HG03575 (cell line): ENCODE measurements around the gene PGA3.
"Not testable (repeated sequence)": the region's sequence is repeated elsewhere in the genome, so short reads cannot be mapped to it uniquely, and the experiment has no call there.

Source experiments
- ATAC-seq: cut with Tn5 transposase; IDR thresholded peaks from one replicate; pipeline ENCODE4 v1.9.1; 2021; ENCODE audit not compliant: unreplicated experiment, insufficient number of reproducible peaks, low FRiP score; ENCODE audit errors: extremely low read depth

Gene PGA3

GRCh38 chr11:61168042-61168688 is 35.1 kb upstream of the PGA3 start:
- no peak for ATAC-seq

- ATAC-seq = no peak
These were observed 34.5 kb upstream of the PGA3 start for GRCh38 chr11:61168800-61169199.

- no peak for ATAC-seq
These were observed 32.7 kb upstream of the PGA3 start for GRCh38 chr11:61170566-61170965.

- ATAC-seq = no peak
These were observed 31.4 kb upstream of the PGA3 start for GRCh38 chr11:61171907-61172306.

- ATAC-seq = no peak
These were observed 31.0 kb upstream of the PGA3 start for GRCh38 chr11:61172356-61172755.

GRCh38 chr11:61172888-61173287 is 30.4 kb upstream of the PGA3 start:
- ATAC-seq = no peak

- no peak for ATAC-seq
These were observed 29.9 kb upstream of the PGA3 start for GRCh38 chr11:61173456-61173855.

- no peak for ATAC-seq
These were observed 29.0 kb upstream of the PGA3 start for GRCh38 chr11:61174273-61174672.

GRCh38 chr11:61174949-61175348 is 28.4 kb upstream of the PGA3 start:
- ATAC-seq = no peak

GRCh38 chr11:61176446-61176845 is 26.9 kb upstream of the PGA3 start:
- no peak for ATAC-seq

GRCh38 chr11:61180205-61180604 is 23.1 kb upstream of the PGA3 start:
- not testable (repeated sequence) for ATAC-seq

- ATAC-seq = no peak
These were observed 21.8 kb upstream of the PGA3 start for GRCh38 chr11:61181489-61181888.

- no peak for ATAC-seq
These were observed 19.7 kb upstream of the PGA3 start for GRCh38 chr11:61183645-61184044.

- ATAC-seq = no peak
These were observed 16.8 kb upstream of the PGA3 start for GRCh38 chr11:61186504-61186903.

GRCh38 chr11:61187505-61188130 is 15.7 kb upstream of the PGA3 start:
- no peak for ATAC-seq

GRCh38 chr11:61189933-61190332 is 13.4 kb upstream of the PGA3 start:
- ATAC-seq = no peak

- no peak for ATAC-seq
These were observed 9.7 kb upstream of the PGA3 start for GRCh38 chr11:61193596-61193995.

GRCh38 chr11:61194169-61194671 is 9.1 kb upstream of the PGA3 start:
- ATAC-seq = no peak

GRCh38 chr11:61194981-61195695 is 8.2 kb upstream of the PGA3 start:
- ATAC-seq = no peak

GRCh38 chr11:61195719-61196118 is 7.6 kb upstream of the PGA3 start:
- no peak for ATAC-seq
